SKM-1 treated with dmso at 0.1 percent for 144 hours (cell line): ENCODE results near the gene ADAM8.

Source experiments
- DNase-seq: peaks from one replicate; lab custom pipeline; 2025; ENCODE audit not compliant: unreplicated experiment; lab: John Stamatoyannopoulos, UW

Gene ADAM8

GRCh38 chr10:133214468-133215410 lies 61.9 kb downstream of the ADAM8 start:
- no peak for DNase-seq

GRCh38 chr10:133213641-133214467 lies 62.8 kb downstream of the ADAM8 start:
- no peak for DNase-seq

- no peak for DNase-seq
Measured at GRCh38 chr10:133212853-133213494, 63.7 kb downstream of the ADAM8 start.
